ENCODE measurements around the gene KCNIP1. TPM values are rescaled to one million over a fixed set of nuclear protein-coding genes. Genes with fewer than 3 reads are reported as not detected.

Gene KCNIP1
- polyA plus RNA-seq, 1 of the 3 experiments (the other 2 are of a cell fraction) = 1.3 TPM

GRCh38 chr5:170484847-170485615 lies 18.8 kb upstream of the KCNIP1 start (continued):
- TF ChIP-seq FOSL2 (IDR thresholded peaks at IDR 0.05; ENCODE audit: borderline replicate concordance, low read depth) = no peak
- TF ChIP-seq JUND (IDR thresholded peaks at IDR 0.05) = no peak
- TF ChIP-seq MXI1 (IDR thresholded peaks at IDR 0.05; ENCODE audit: low read depth, low read length) = no peak

- Histone ChIP-seq H3K9ac (no peak overlapping the region), H3K27me3 (ENCODE audit: insufficient read depth) (no peaks in the 10 kb centered on the region), H3K79me2 (ENCODE audit: insufficient read depth) (no peaks in the 10 kb centered on the region), H3K4me1 (ENCODE audit: control insufficient read depth in 1 of 2, insufficient read depth in 2 of 2, low read depth in 1 of 2, low read length in 1 of 2) (peaks cover 0 to 4% of the 10 kb centered on the region in 2 experiments; a peak in 2 of 4 replicates), H3K9me2 (no peaks in the 10 kb centered on the region), H2AFZ (ENCODE audit: low read depth) (no peak overlapping the region), H3K27ac (ENCODE audit: low read depth in 2 of 2, low read length in 1 of 2) (no peak overlapping the region), H3K4me2 (no peak overlapping the region), H4K20me1 (ENCODE audit: insufficient read depth) (no peaks in the 10 kb centered on the region), H3K9me3 (no peaks in the 10 kb centered on the region), H3K36me3 (replicated peaks in 1 of 2; ENCODE audit: control insufficient read depth in 1 of 2, insufficient read depth in 2 of 2, low read length in 1 of 2) (no peaks in the 10 kb centered on the region), H3K4me3 (ENCODE audit: low read depth in 2 of 2, low read length in 1 of 2) (no peak overlapping the region), H3F3A (replicated peaks; ENCODE audit: insufficient read depth) (peaks cover under 1% of the 10 kb centered on the region)
- CTCF ChIA-PET = interaction anchor here (1.3 to 1.8 kb wide), 2 partner anchors 32 to 50 kb away, joined by 4 to 9 read pairs; no protein-coding TSS in a partner anchor
- no peak for DNase-seq
- TF ChIP-seq USF1 (IDR thresholded peaks at IDR 0.05; ENCODE audit: borderline replicate concordance, low read depth) = no peak
- POLR2A ChIA-PET = no interaction called here
These were observed 18.3 kb upstream of the KCNIP1 start for GRCh38 chr5:170485616-170485911.

- Histone ChIP-seq H3K4me3 (ENCODE audit: low read depth in 2 of 2, low read length in 1 of 2) (no peak overlapping the region), H4K20me1 (ENCODE audit: insufficient read depth) (no peaks in the 10 kb centered on the region), H3K79me2 (ENCODE audit: insufficient read depth) (no peaks in the 10 kb centered on the region), H3K36me3 (replicated peaks in 1 of 2; ENCODE audit: control insufficient read depth in 1 of 2, insufficient read depth in 2 of 2, low read length in 1 of 2) (no peaks in the 10 kb centered on the region), H2AFZ (ENCODE audit: low read depth) (no peak overlapping the region), H3K9me3 (no peaks in the 10 kb centered on the region), H3K9me2 (no peaks in the 10 kb centered on the region), H3K4me1 (ENCODE audit: control insufficient read depth in 1 of 2, insufficient read depth in 2 of 2, low read depth in 1 of 2, low read length in 1 of 2) (peaks cover 0 to 11% of the 10 kb centered on the region in 2 experiments; a peak in 2 of 4 replicates), H3F3A (replicated peaks; ENCODE audit: insufficient read depth) (peaks cover 5% of the 10 kb centered on the region), H3K4me2 (no peak overlapping the region), H3K27me3 (ENCODE audit: insufficient read depth) (no peaks in the 10 kb centered on the region), H3K9ac (no peak overlapping the region), H3K27ac (ENCODE audit: low read depth in 2 of 2, low read length in 1 of 2) (no peak overlapping the region)
- TF ChIP-seq RXRA (IDR thresholded peaks at IDR 0.05; ENCODE audit: borderline replicate concordance, low read depth) = no peak
- DNase-seq = no peak
- CTCF ChIA-PET = interaction anchor here (0.6 to 1.8 kb wide), 2 partner anchors 51 to 153 kb away, joined by 3 to 9 read pairs; no protein-coding TSS in a partner anchor
- POLR2A ChIA-PET = no interaction called here
- 100% methylated on average over 3 of the region's 3 CpGs for WGBS (ENCODE audit: low lambda C conversion rate)
These were observed 17.4 kb upstream of the KCNIP1 start for GRCh38 chr5:170486371-170486770.

- TF ChIP-seq, protein P1, sequence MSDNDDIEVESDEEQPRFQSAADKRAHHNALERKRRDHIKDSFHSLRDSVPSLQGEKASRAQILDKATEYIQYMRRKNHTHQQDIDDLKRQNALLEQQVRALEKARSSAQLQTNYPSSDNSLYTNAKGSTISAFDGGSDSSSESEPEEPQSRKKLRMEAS (IDR thresholded peaks at IDR 0.05; ENCODE audit: low read depth) = no peak
- no peak for TF ChIP-seq JUND (IDR thresholded peaks at IDR 0.05)
- no peak for TF ChIP-seq FOSL2 (IDR thresholded peaks at IDR 0.05; ENCODE audit: borderline replicate concordance, low read depth)
- TF ChIP-seq GABPA (IDR thresholded peaks at IDR 0.05; ENCODE audit: low read depth) = no peak
- TF ChIP-seq YY1 (IDR thresholded peaks at IDR 0.05; ENCODE audit: low read depth) = no peak
- TF ChIP-seq SIN3A (IDR thresholded peaks at IDR 0.05; ENCODE audit: borderline replicate concordance, low read depth, low read length) = no peak
- no peak for TF ChIP-seq GATA2 (CRISPR knock-in tag; IDR thresholded peaks at IDR 0.05)
- TF ChIP-seq, protein P2, sequence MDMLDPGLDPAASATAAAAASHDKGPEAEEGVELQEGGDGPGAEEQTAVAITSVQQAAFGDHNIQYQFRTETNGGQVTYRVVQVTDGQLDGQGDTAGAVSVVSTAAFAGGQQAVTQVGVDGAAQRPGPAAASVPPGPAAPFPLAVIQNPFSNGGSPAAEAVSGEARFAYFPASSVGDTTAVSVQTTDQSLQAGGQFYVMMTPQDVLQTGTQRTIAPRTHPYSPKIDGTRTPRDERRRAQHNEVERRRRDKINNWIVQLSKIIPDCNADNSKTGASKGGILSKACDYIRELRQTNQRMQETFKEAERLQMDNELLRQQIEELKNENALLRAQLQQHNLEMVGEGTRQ (IDR thresholded peaks at IDR 0.05; ENCODE audit: borderline replicate concordance, low read depth, low read length) = no peak
- no peak for TF ChIP-seq NFIC (IDR thresholded peaks at IDR 0.05; ENCODE audit: borderline replicate concordance)
- no peak for TF ChIP-seq RXRA (IDR thresholded peaks at IDR 0.05; ENCODE audit: borderline replicate concordance, low read depth)
- TF ChIP-seq NRF1 (IDR thresholded peaks at IDR 0.05; ENCODE audit: low read depth, low read length) = no peak
- no peak for TF ChIP-seq RCOR1 (IDR thresholded peaks at IDR 0.05; ENCODE audit: low read length)
- TF ChIP-seq CHD2 (IDR thresholded peaks at IDR 0.05; ENCODE audit: low read length, partially characterized antibody) = no peak
- no peaks in the 10 kb centered on the region for H3K9me3 ChIP-seq
- no peaks in the 10 kb centered on the region for H3K79me2 ChIP-seq (ENCODE audit: insufficient read depth)
- H3K27me3 ChIP-seq (ENCODE audit: insufficient read depth) = no peaks in the 10 kb centered on the region
- peaks cover 0 to 11% of the 10 kb centered on the region in 2 experiments; a peak in 2 of 4 replicates for H3K4me1 ChIP-seq (ENCODE audit: control insufficient read depth in 1 of 2, insufficient read depth in 2 of 2, low read depth in 1 of 2, low read length in 1 of 2)
- CTCF ChIA-PET = no interaction called here
- no peaks in the 10 kb centered on the region for H3K36me3 ChIP-seq (replicated peaks in 1 of 2; ENCODE audit: control insufficient read depth in 1 of 2, insufficient read depth in 2 of 2, low read length in 1 of 2)
- H3K9me2 ChIP-seq = no peaks in the 10 kb centered on the region
- DNase-seq = no peak
- no peak overlapping the region for H3K4me3 ChIP-seq (ENCODE audit: low read depth in 2 of 2, low read length in 1 of 2)
- no peak overlapping the region for H3K27ac ChIP-seq (ENCODE audit: low read depth in 2 of 2, low read length in 1 of 2)
- H3F3A ChIP-seq (replicated peaks; ENCODE audit: insufficient read depth) = peaks cover 5% of the 10 kb centered on the region
- 84% methylated on average over 6 of the region's 9 CpGs for WGBS (ENCODE audit: low lambda C conversion rate)
- H2AFZ ChIP-seq (ENCODE audit: low read depth) = no peak overlapping the region
- POLR2A ChIA-PET = no interaction called here
- no peak overlapping the region for H3K9ac ChIP-seq
- no peaks in the 10 kb centered on the region for H4K20me1 ChIP-seq (ENCODE audit: insufficient read depth)
- H3K4me2 ChIP-seq = no peak overlapping the region
These were observed 15.2 kb upstream of the KCNIP1 start for GRCh38 chr5:170488570-170488969.

All from SK-N-SH (cell line).